ENCODE measurements around the gene HEY2.

The HEY2 gene

GRCh38 chr6:125751334-125751916 lies 2.0 kb downstream of the HEY2 start:
- Histone ChIP-seq H3K9me3 (ENCODE audit: severe bottlenecking) (no peaks in the 10 kb centered on the region), H3K4me3 (ENCODE audit: severe bottlenecking) (no peak overlapping the region), H3K36me3 (ENCODE audit: low read depth) (no peaks in the 10 kb centered on the region), H3K27ac (ENCODE audit: poor library complexity, severe bottlenecking) (no peak overlapping the region), H3K27me3 (ENCODE audit: insufficient read depth, poor library complexity, severe bottlenecking) (peaks cover 82% of the 10 kb centered on the region), H3K4me1 (ENCODE audit: insufficient read depth, poor library complexity, severe bottlenecking) (peaks cover 8% of the 10 kb centered on the region)
- ATAC-seq (ENCODE audit: low read depth): no peak
- no peak for DNase-seq (ENCODE audit: low spot score)
- TF ChIP-seq CTCF (IDR thresholded peaks at IDR 0.05; ENCODE audit: poor library complexity, severe bottlenecking): no peak

- Histone ChIP-seq H3K4me3 (ENCODE audit: severe bottlenecking) (no peak overlapping the region), H3K27ac (ENCODE audit: poor library complexity, severe bottlenecking) (no peak overlapping the region), H3K27me3 (ENCODE audit: insufficient read depth, poor library complexity, severe bottlenecking) (peaks cover 75% of the 10 kb centered on the region), H3K36me3 (ENCODE audit: low read depth) (no peaks in the 10 kb centered on the region), H3K4me1 (ENCODE audit: insufficient read depth, poor library complexity, severe bottlenecking) (peaks cover 5% of the 10 kb centered on the region), H3K9me3 (ENCODE audit: severe bottlenecking) (no peaks in the 10 kb centered on the region)
- no peak for TF ChIP-seq CTCF (IDR thresholded peaks at IDR 0.05; ENCODE audit: poor library complexity, severe bottlenecking)
- ATAC-seq (ENCODE audit: low read depth) (no peak), DNase-seq (ENCODE audit: low spot score) (no peak)
Observed at GRCh38 chr6:125752773-125753172, 3.3 kb downstream of the HEY2 start.

- H3K9me3 ChIP-seq (ENCODE audit: severe bottlenecking): no peaks in the 10 kb centered on the region
- peak; percentile 71 for TF ChIP-seq CTCF (IDR thresholded peaks at IDR 0.05; ENCODE audit: poor library complexity, severe bottlenecking)
- no peaks in the 10 kb centered on the region for H3K36me3 ChIP-seq (ENCODE audit: low read depth)
- no peak overlapping the region for H3K27ac ChIP-seq (ENCODE audit: poor library complexity, severe bottlenecking)
- no peak for ATAC-seq (ENCODE audit: low read depth)
- no peak for DNase-seq (ENCODE audit: low spot score)
- peaks cover 5% of the 10 kb centered on the region for H3K4me1 ChIP-seq (ENCODE audit: insufficient read depth, poor library complexity, severe bottlenecking)
- no peak overlapping the region for H3K4me3 ChIP-seq (ENCODE audit: severe bottlenecking)
- H3K27me3 ChIP-seq (ENCODE audit: insufficient read depth, poor library complexity, severe bottlenecking): peaks cover 72% of the 10 kb centered on the region
Observed at GRCh38 chr6:125753218-125753936, 3.9 kb downstream of the HEY2 start.

- H3K27me3 ChIP-seq (ENCODE audit: insufficient read depth, poor library complexity, severe bottlenecking): peaks cover 68% of the 10 kb centered on the region
- peaks cover 5% of the 10 kb centered on the region for H3K4me1 ChIP-seq (ENCODE audit: insufficient read depth, poor library complexity, severe bottlenecking)
- H3K4me3 ChIP-seq (ENCODE audit: severe bottlenecking): no peak overlapping the region
- no peaks in the 10 kb centered on the region for H3K9me3 ChIP-seq (ENCODE audit: severe bottlenecking)
- no peak for ATAC-seq (ENCODE audit: low read depth)
- no peaks in the 10 kb centered on the region for H3K36me3 ChIP-seq (ENCODE audit: low read depth)
- peak; percentile 48 for TF ChIP-seq CTCF (IDR thresholded peaks at IDR 0.05; ENCODE audit: poor library complexity, severe bottlenecking)
- DNase-seq (ENCODE audit: low spot score): no peak
- no peak overlapping the region for H3K27ac ChIP-seq (ENCODE audit: poor library complexity, severe bottlenecking)
Observed at GRCh38 chr6:125753937-125754259, 4.5 kb downstream of the HEY2 start.

- H3K4me1 ChIP-seq (ENCODE audit: insufficient read depth, poor library complexity, severe bottlenecking): peaks cover 5% of the 10 kb centered on the region
- no peak overlapping the region for H3K4me3 ChIP-seq (ENCODE audit: severe bottlenecking)
- H3K27ac ChIP-seq (ENCODE audit: poor library complexity, severe bottlenecking): no peak overlapping the region
- H3K36me3 ChIP-seq (ENCODE audit: low read depth): no peaks in the 10 kb centered on the region
- H3K9me3 ChIP-seq (ENCODE audit: severe bottlenecking): no peaks in the 10 kb centered on the region
- TF ChIP-seq CTCF (IDR thresholded peaks at IDR 0.05; ENCODE audit: poor library complexity, severe bottlenecking): no peak
- no peak for ATAC-seq (ENCODE audit: low read depth)
- no peak for DNase-seq (ENCODE audit: low spot score)
- peaks cover 64% of the 10 kb centered on the region for H3K27me3 ChIP-seq (ENCODE audit: insufficient read depth, poor library complexity, severe bottlenecking)
Observed at GRCh38 chr6:125754566-125754965, 5.1 kb downstream of the HEY2 start.
